Mononuclear cell (primary cell): Measurements from ENCODE around the gene HIVEP3. TPM values are rescaled to one million over a fixed set of nuclear protein-coding genes. Genes with fewer than 3 reads are reported as not detected.

ENCODE experiments used
- H3K27me3 ChIP-seq: 2 replicates; pipeline ENCODE4 v1.6.0; 2011; ENCODE audit warnings: low read length, control low read depth; ENCODE audit not compliant: insufficient read depth
- H3K4me1 ChIP-seq: 2 replicates; pipeline ENCODE4 v1.5.1; 2011; ENCODE audit warnings: mild to moderate bottlenecking, low read length, control low read depth; ENCODE audit not compliant: insufficient read depth
- H3K4me3 ChIP-seq: 2 replicates; pipeline ENCODE4 v1.5.1; 2011; ENCODE audit warnings: mild to moderate bottlenecking, low read length, moderate library complexity
- H3K9me3 ChIP-seq: 2 replicates; pipeline ENCODE4 v1.5.1; 2011; ENCODE audit warnings: low read depth, mild to moderate bottlenecking, control low read depth, low read length
- total RNA-seq: library from RNA; depleted of rRNA; stranded (reverse); fragments of >200 nt; gene quantifications from one replicate; pipeline ENCODE4 v1.2.3, GENCODE V29; 2012

HIVEP3 gene
- total RNA-seq, 1 donor = 3.9 TPM

GRCh38 chr1:41622859-41623732, 295.6 kb downstream of the HIVEP3 start:
- peaks cover 24% of the 10 kb centered on the region for H3K4me1 ChIP-seq
- no peak overlapping the region for H3K4me3 ChIP-seq
- no peaks in the 10 kb centered on the region for H3K27me3 ChIP-seq
- no peaks in the 10 kb centered on the region for H3K9me3 ChIP-seq

- Histone ChIP-seq H3K27me3 (no peaks in the 10 kb centered on the region), H3K4me1 (peaks cover 30% of the 10 kb centered on the region), H3K9me3 (no peaks in the 10 kb centered on the region), H3K4me3 (no peak overlapping the region)
Measured at GRCh38 chr1:41622402-41622801, 296.3 kb downstream of the HIVEP3 start.

GRCh38 chr1:41621791-41622190, 296.9 kb downstream of the HIVEP3 start:
- H3K4me1 ChIP-seq = peaks cover 30% of the 10 kb centered on the region
- no peak overlapping the region for H3K4me3 ChIP-seq
- no peaks in the 10 kb centered on the region for H3K9me3 ChIP-seq
- no peaks in the 10 kb centered on the region for H3K27me3 ChIP-seq

- Histone ChIP-seq H3K9me3 (no peaks in the 10 kb centered on the region), H3K4me3 (no peak overlapping the region), H3K4me1 (peaks cover 30% of the 10 kb centered on the region), H3K27me3 (no peaks in the 10 kb centered on the region)
Measured at GRCh38 chr1:41621256-41621655, 297.5 kb downstream of the HIVEP3 start.

GRCh38 chr1:41620365-41621169, 298.2 kb downstream of the HIVEP3 start:
- H3K9me3 ChIP-seq = no peaks in the 10 kb centered on the region

GRCh38 chr1:41619511-41620364, 299.0 kb downstream of the HIVEP3 start:
- Histone ChIP-seq H3K9me3 (no peaks in the 10 kb centered on the region), H3K27me3 (no peaks in the 10 kb centered on the region), H3K4me1 (peaks cover 30% of the 10 kb centered on the region), H3K4me3 (no peak overlapping the region)

More at GRCh38 chr1:41620365-41621169, 298.2 kb downstream of the HIVEP3 start:
- no peak overlapping the region for H3K4me3 ChIP-seq
- no peaks in the 10 kb centered on the region for H3K27me3 ChIP-seq
- H3K4me1 ChIP-seq = peaks cover 30% of the 10 kb centered on the region

GRCh38 chr1:41618871-41619270, 299.9 kb downstream of the HIVEP3 start:
- no peaks in the 10 kb centered on the region for H3K9me3 ChIP-seq
- no peaks in the 10 kb centered on the region for H3K27me3 ChIP-seq
- H3K4me3 ChIP-seq = no peak overlapping the region
- H3K4me1 ChIP-seq = peaks cover 27% of the 10 kb centered on the region

- Histone ChIP-seq H3K4me3 (no peak overlapping the region), H3K4me1 (peaks cover 21% of the 10 kb centered on the region), H3K27me3 (no peaks in the 10 kb centered on the region), H3K9me3 (no peaks in the 10 kb centered on the region)
Measured at GRCh38 chr1:41618066-41618825, 300.5 kb downstream of the HIVEP3 start.

- Histone ChIP-seq H3K4me1 (peaks cover 12% of the 10 kb centered on the region), H3K27me3 (no peaks in the 10 kb centered on the region), H3K4me3 (no peak overlapping the region), H3K9me3 (no peaks in the 10 kb centered on the region)
Measured at GRCh38 chr1:41617336-41617735, 301.4 kb downstream of the HIVEP3 start.

GRCh38 chr1:41616563-41616962, 302.2 kb downstream of the HIVEP3 start:
- H3K9me3 ChIP-seq = no peaks in the 10 kb centered on the region
- peaks cover 12% of the 10 kb centered on the region for H3K4me1 ChIP-seq
- H3K27me3 ChIP-seq = no peaks in the 10 kb centered on the region
- no peak overlapping the region for H3K4me3 ChIP-seq

GRCh38 chr1:41615981-41616380, 302.7 kb downstream of the HIVEP3 start:
- Histone ChIP-seq H3K4me1 (peaks cover 12% of the 10 kb centered on the region), H3K4me3 (no peak overlapping the region), H3K27me3 (no peaks in the 10 kb centered on the region), H3K9me3 (no peaks in the 10 kb centered on the region)

- no peaks in the 10 kb centered on the region for H3K9me3 ChIP-seq
- H3K4me3 ChIP-seq = no peak overlapping the region
- peaks cover 12% of the 10 kb centered on the region for H3K4me1 ChIP-seq
- no peaks in the 10 kb centered on the region for H3K27me3 ChIP-seq
Measured at GRCh38 chr1:41615316-41615715, 303.4 kb downstream of the HIVEP3 start.

- Histone ChIP-seq H3K4me1 (peaks cover 12% of the 10 kb centered on the region), H3K4me3 (no peak overlapping the region), H3K27me3 (no peaks in the 10 kb centered on the region), H3K9me3 (no peaks in the 10 kb centered on the region)
Measured at GRCh38 chr1:41614818-41615217, 303.9 kb downstream of the HIVEP3 start.
